PC-3 (cell line): ENCODE measurements around the gene CFHR4. TPM values are rescaled to one million over a fixed set of nuclear protein-coding genes. Genes with fewer than 3 reads are reported as not detected.

Source experiments
- ATAC-seq: fragments of 200-7000 bp; cut with Tn5 transposase; 2 replicates; pipeline ENCODE4 v1.9.1; 2020; ENCODE audit warnings: mild to moderate bottlenecking, moderate library complexity
- BruUV-seq: library from RNA; stranded (reverse); fragments of 400-500 nt; replicated peaks from 2 replicates; lab custom pipeline; 2021; lab: Mats Ljungman, UMichigan
- CTCF ChIA-PET: fragments of 300-600 bp; sonication (Branson Sonifier 250); formaldehyde crosslinking; loops from one replicate; lab custom pipeline; 2022; ENCODE audit warnings: antibody characterized with exemption; lab: Charles Lee
- POLR2A ChIA-PET: fragments of 300-600 bp; sonication (Branson Sonifier 250); formaldehyde crosslinking; loops from one replicate; lab custom pipeline; 2022; ENCODE audit warnings: antibody characterized with exemption; ENCODE audit not compliant: unreplicated experiment; lab: Charles Lee
- DNase-seq: peaks from one replicate; pipeline ENCODE4 v3.0.0-alpha.2; 2015
- H2AFZ ChIP-seq: fragments of 300-600 bp; sonication (generic); 2 replicates; pipeline ENCODE4 v1.6.0; 2016; ENCODE audit warnings: antibody characterized with exemption, low read length
- H3F3A ChIP-seq: fragments of 300-600 bp; sonication (generic); one replicate; pipeline ENCODE4 v1.6.0; 2017; ENCODE audit warnings: antibody characterized with exemption, low read length, control low read depth, mild to moderate bottlenecking; ENCODE audit not compliant: unreplicated experiment
- H3K27ac ChIP-seq: fragments of 300-600 bp; sonication (generic); 2 replicates; pipeline ENCODE4 v1.5.1; 2016; ENCODE audit warnings: mild to moderate bottlenecking, low read length
- H3K27me3 ChIP-seq: fragments of 300-600 bp; sonication (generic); 2 replicates; pipeline ENCODE4 v1.6.1; 2016; ENCODE audit warnings: low read length, mixed read lengths
- H3K36me3 ChIP-seq: fragments of 300-600 bp; sonication (generic); 2 replicates; pipeline ENCODE4 v1.6.1; 2016; ENCODE audit warnings: low read depth, mixed run types, low read length, mixed read lengths
- H3K4me1 ChIP-seq: fragments of 300-600 bp; sonication (generic); 2 replicates; pipeline ENCODE4 v1.5.1; 2016; ENCODE audit warnings: low read length; ENCODE audit not compliant: insufficient read depth
- H3K4me2 ChIP-seq: fragments of 300-600 bp; sonication (generic); 2 replicates; pipeline ENCODE4 v1.6.0; 2016; ENCODE audit warnings: low read length
- H3K4me3 ChIP-seq: fragments of 300-600 bp; sonication (generic); 2 replicates; pipeline ENCODE4 v1.5.1; 2016; ENCODE audit warnings: mild to moderate bottlenecking, low read length, mixed read lengths
- H3K79me2 ChIP-seq: fragments of 300-600 bp; sonication (generic); 2 replicates; pipeline ENCODE4 v1.6.1; 2017; ENCODE audit warnings: low read length, mixed read lengths
- H3K9ac ChIP-seq: fragments of 300-600 bp; sonication (generic); 2 replicates; pipeline ENCODE4 v1.6.0; 2016; ENCODE audit warnings: mild to moderate bottlenecking, low read length
- H3K9me2 ChIP-seq: fragments of 300-600 bp; sonication (generic); replicated peaks from 2 replicates; pipeline ENCODE4 v1.6.1; 2016; ENCODE audit warnings: mixed run types, low read length, mixed read lengths
- H3K9me3 ChIP-seq: fragments of 300-600 bp; sonication (generic); 2 replicates; pipeline ENCODE4 v1.6.1; 2016; ENCODE audit warnings: low read length, mixed read lengths
- H4K20me1 ChIP-seq: fragments of 300-600 bp; sonication (generic); 2 replicates; pipeline ENCODE4 v1.6.1; 2016; ENCODE audit warnings: low read length, mixed read lengths
- EZH2 ChIP-seq: fragments of 300-600 bp; sonication (generic); IDR thresholded peaks from one replicate; pipeline ENCODE4 v1.6.1; 2017; ENCODE audit warnings: antibody characterized with exemption, mild to moderate bottlenecking, low read length; ENCODE audit not compliant: unreplicated experiment
- EZH2phosphoT487 ChIP-seq: fragments of 300-600 bp; sonication (generic); IDR thresholded peaks from 2 replicates; pipeline ENCODE4 v1.6.1; 2018; ENCODE audit warnings: mild to moderate bottlenecking, antibody characterized with exemption, low read length, borderline replicate concordance
- intact Hi-C: fragments of 100-400 bp; cut with micrococcal nuclease; formaldehyde crosslinking; loops from 2 replicates; pipeline ENCODE4 v1.9.0; 2023
- total RNA-seq: library from RNA; depleted of rRNA; stranded (reverse); fragments of >200 nt; gene quantifications from 2 replicates; pipeline ENCODE4 v1.2.3, GENCODE V29; 2014
- TF ChIP-seq, protein P1 (sequence below): fragments of 300-600 bp; sonication (generic); conservative IDR thresholded peaks from 2 replicates; pipeline ENCODE4 v1.5.1; 2017; ENCODE audit warnings: antibody characterized with exemption, low read depth, mild to moderate bottlenecking, low read length

CFHR4 gene
- total RNA-seq, 1 experiment from 2014 or later = not detected

GRCh38 chr1:196890668-196891067 lies 2.8 kb downstream of the CFHR4 start:
- no peak for DNase-seq
- Histone ChIP-seq H3K9me3 (no peaks in the 10 kb centered on the region), H3F3A (no peaks in the 10 kb centered on the region), H3K4me3 (no peak overlapping the region), H3K9me2 (no peaks in the 10 kb centered on the region), H3K4me2 (no peak overlapping the region), H3K9ac (no peak overlapping the region), H3K27me3 (no peaks in the 10 kb centered on the region), H4K20me1 (no peaks in the 10 kb centered on the region), H3K27ac (no peak overlapping the region), H3K79me2 (no peaks in the 10 kb centered on the region), H3K36me3 (no peaks in the 10 kb centered on the region), H3K4me1 (no peaks in the 10 kb centered on the region), H2AFZ (no peak overlapping the region)
- no peak for ATAC-seq
- BruUV-seq = no TSS peak
- TF ChIP-seq EZH2 (no peak), EZH2phosphoT487 (no peak)
- TF ChIP-seq, protein P1, sequence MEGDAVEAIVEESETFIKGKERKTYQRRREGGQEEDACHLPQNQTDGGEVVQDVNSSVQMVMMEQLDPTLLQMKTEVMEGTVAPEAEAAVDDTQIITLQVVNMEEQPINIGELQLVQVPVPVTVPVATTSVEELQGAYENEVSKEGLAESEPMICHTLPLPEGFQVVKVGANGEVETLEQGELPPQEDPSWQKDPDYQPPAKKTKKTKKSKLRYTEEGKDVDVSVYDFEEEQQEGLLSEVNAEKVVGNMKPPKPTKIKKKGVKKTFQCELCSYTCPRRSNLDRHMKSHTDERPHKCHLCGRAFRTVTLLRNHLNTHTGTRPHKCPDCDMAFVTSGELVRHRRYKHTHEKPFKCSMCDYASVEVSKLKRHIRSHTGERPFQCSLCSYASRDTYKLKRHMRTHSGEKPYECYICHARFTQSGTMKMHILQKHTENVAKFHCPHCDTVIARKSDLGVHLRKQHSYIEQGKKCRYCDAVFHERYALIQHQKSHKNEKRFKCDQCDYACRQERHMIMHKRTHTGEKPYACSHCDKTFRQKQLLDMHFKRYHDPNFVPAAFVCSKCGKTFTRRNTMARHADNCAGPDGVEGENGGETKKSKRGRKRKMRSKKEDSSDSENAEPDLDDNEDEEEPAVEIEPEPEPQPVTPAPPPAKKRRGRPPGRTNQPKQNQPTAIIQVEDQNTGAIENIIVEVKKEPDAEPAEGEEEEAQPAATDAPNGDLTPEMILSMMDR = no peak; the same call in 1 of the 2 replicates
- CTCF ChIA-PET = no interaction called here
- intact Hi-C loops = loop anchor here (5.0 kb wide), 2 partner anchors 63 to 148 kb away; no protein-coding TSS in a partner anchor
- POLR2A ChIA-PET = no interaction called here

- H3K27me3 ChIP-seq = no peaks in the 10 kb centered on the region
- intact Hi-C loops = loop anchor here (5.0 kb wide), 2 partner anchors 64 to 149 kb away; no protein-coding TSS in a partner anchor
- H3K27ac ChIP-seq = no peak overlapping the region
- H3K4me1 ChIP-seq = no peaks in the 10 kb centered on the region
- no peak overlapping the region for H2AFZ ChIP-seq
- H3K36me3 ChIP-seq = no peaks in the 10 kb centered on the region
- no TSS peak for BruUV-seq
- ATAC-seq (no peak), DNase-seq (no peak)
- no peaks in the 10 kb centered on the region for H3K9me3 ChIP-seq
- no peaks in the 10 kb centered on the region for H3F3A ChIP-seq
- H3K79me2 ChIP-seq = no peaks in the 10 kb centered on the region
- H3K4me2 ChIP-seq = no peak overlapping the region
- ChIA-PET POLR2A (no interaction called here), CTCF (no interaction called here)
- H4K20me1 ChIP-seq = no peaks in the 10 kb centered on the region
- no peak overlapping the region for H3K9ac ChIP-seq
- no peak for TF ChIP-seq EZH2phosphoT487
- TF ChIP-seq, protein P1 = no peak
- H3K4me3 ChIP-seq = no peak overlapping the region
- no peaks in the 10 kb centered on the region for H3K9me2 ChIP-seq
Observed at GRCh38 chr1:196891251-196891650, 3.4 kb downstream of the CFHR4 start.

- H2AFZ ChIP-seq = no peak overlapping the region
- H3K4me3 ChIP-seq = no peak overlapping the region
- CTCF ChIA-PET = no interaction called here
- TF ChIP-seq EZH2 (no peak), EZH2phosphoT487 (no peak)
- TF ChIP-seq, protein P1 = no peak
- no peaks in the 10 kb centered on the region for H3K79me2 ChIP-seq
- BruUV-seq = no TSS peak
- no peaks in the 10 kb centered on the region for H3K9me2 ChIP-seq
- H3K4me2 ChIP-seq = no peak overlapping the region
- intact Hi-C loops = no loop called here
- POLR2A ChIA-PET = no interaction called here
- no peaks in the 10 kb centered on the region for H3K9me3 ChIP-seq
- DNase-seq = no peak
- no peaks in the 10 kb centered on the region for H3K4me1 ChIP-seq
- H3K9ac ChIP-seq = no peak overlapping the region
- H3F3A ChIP-seq = no peaks in the 10 kb centered on the region
- no peaks in the 10 kb centered on the region for H3K27me3 ChIP-seq
- no peak overlapping the region for H3K27ac ChIP-seq
- ATAC-seq = no peak
- no peaks in the 10 kb centered on the region for H3K36me3 ChIP-seq
- no peaks in the 10 kb centered on the region for H4K20me1 ChIP-seq
Observed at GRCh38 chr1:196896355-196896754, 8.5 kb downstream of the CFHR4 start.
